Ovary (tissue), 3 donors: ENCODE data around the gene TLR8.

Source experiments
- EP300 ChIP-seq: sonication (generic); formaldehyde crosslinking; IDR thresholded peaks from one replicate; pipeline ENCODE4 v1.6.1; 2017; ENCODE audit warnings: antibody characterized with exemption
- TF ChIP-seq, protein P1 (sequence below), 3 donors: fragments of 450-650 bp in 2 of 3; fragments of 200-600 bp in 1 of 3; IDR thresholded peaks; one replicate each; pipeline versions ENCODE4 v1.5.1 to v1.8.0; 2016 to 2022; ENCODE audit warnings: antibody characterized with exemption in 3 of 3, mild to moderate bottlenecking in 1 of 3
- donor health status: DM: no; HTN: no; CAD: no.

GRCh38 chrX:12972243-12972642 is 65.8 kb downstream of the TLR8 start:
- no peak for TF ChIP-seq EP300
- TF ChIP-seq, protein P1, sequence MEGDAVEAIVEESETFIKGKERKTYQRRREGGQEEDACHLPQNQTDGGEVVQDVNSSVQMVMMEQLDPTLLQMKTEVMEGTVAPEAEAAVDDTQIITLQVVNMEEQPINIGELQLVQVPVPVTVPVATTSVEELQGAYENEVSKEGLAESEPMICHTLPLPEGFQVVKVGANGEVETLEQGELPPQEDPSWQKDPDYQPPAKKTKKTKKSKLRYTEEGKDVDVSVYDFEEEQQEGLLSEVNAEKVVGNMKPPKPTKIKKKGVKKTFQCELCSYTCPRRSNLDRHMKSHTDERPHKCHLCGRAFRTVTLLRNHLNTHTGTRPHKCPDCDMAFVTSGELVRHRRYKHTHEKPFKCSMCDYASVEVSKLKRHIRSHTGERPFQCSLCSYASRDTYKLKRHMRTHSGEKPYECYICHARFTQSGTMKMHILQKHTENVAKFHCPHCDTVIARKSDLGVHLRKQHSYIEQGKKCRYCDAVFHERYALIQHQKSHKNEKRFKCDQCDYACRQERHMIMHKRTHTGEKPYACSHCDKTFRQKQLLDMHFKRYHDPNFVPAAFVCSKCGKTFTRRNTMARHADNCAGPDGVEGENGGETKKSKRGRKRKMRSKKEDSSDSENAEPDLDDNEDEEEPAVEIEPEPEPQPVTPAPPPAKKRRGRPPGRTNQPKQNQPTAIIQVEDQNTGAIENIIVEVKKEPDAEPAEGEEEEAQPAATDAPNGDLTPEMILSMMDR (IDR thresholded peaks at IDR 0.05): no peak
